ENCODE measurements around the gene VWA5A.
A peak's percentile ranks its signal among the peaks of the same experiment; 100 is the strongest.

Gene VWA5A

GRCh38 chr11:124176925-124177715, 61.9 kb downstream of the VWA5A start:
- Histone ChIP-seq H3K4me1 (ENCODE audit: control insufficient read depth in 1 of 2, insufficient read depth in 2 of 2, low read length in 2 of 2) (no peaks in the 10 kb centered on the region), H3K4me2 (ENCODE audit: low read length) (no peak overlapping the region), H2BK12ac (ENCODE audit: low read length) (no peak overlapping the region), H3K4me3 (ENCODE audit: low read depth, low read length) (no peak overlapping the region), H3K9me3 (ENCODE audit: insufficient read depth, low read depth, low read length) (peaks cover 2% of the 10 kb centered on the region), H2AK5ac (ENCODE audit: low read length) (no peak overlapping the region), H3K23ac (ENCODE audit: low read length) (no peak overlapping the region), H3K79me1 (ENCODE audit: low read length) (no peaks in the 10 kb centered on the region), H3K79me2 (ENCODE audit: control insufficient read depth, insufficient read depth, low read length, poor library complexity) (no peaks in the 10 kb centered on the region), H3K27me3 (ENCODE audit: insufficient read depth, low read length) (no peaks in the 10 kb centered on the region), H2AFZ (ENCODE audit: insufficient read depth, low read length, poor library complexity) (no peak overlapping the region), H2BK5ac (ENCODE audit: low read depth, low read length, poor library complexity) (no peak overlapping the region), H3K36me3 (ENCODE audit: control insufficient read depth in 1 of 2, insufficient read depth in 2 of 2, low read length in 2 of 2) (no peaks in the 10 kb centered on the region), H3K27ac (ENCODE audit: low read depth, low read length) (no peak overlapping the region), H3K18ac (ENCODE audit: low read length) (no peak overlapping the region), H4K91ac (ENCODE audit: low read depth, low read length) (no peak overlapping the region), H4K12ac (ENCODE audit: low read depth, low read length) (no peak overlapping the region), H2BK120ac (ENCODE audit: insufficient read depth, low read length, poor library complexity) (no peak overlapping the region), H3K9ac (ENCODE audit: low read length) (no peak overlapping the region), H4K8ac (ENCODE audit: low read depth, low read length) (no peak overlapping the region), H3K4ac (ENCODE audit: low read depth, low read length) (no peak overlapping the region), H3K14ac (ENCODE audit: low read length) (no peak overlapping the region)
- DNase-seq = peak; percentile 5 to 9
- WGBS (ENCODE audit: extremely low coverage, insufficient coverage, insufficient read length) = no CpG with 5 or more reads among the region's 5 CpGs

- Histone ChIP-seq H2BK12ac (ENCODE audit: low read length) (no peak overlapping the region), H3K4ac (ENCODE audit: low read depth, low read length) (no peak overlapping the region), H2AK5ac (ENCODE audit: low read length) (no peak overlapping the region), H3K18ac (ENCODE audit: low read length) (no peak overlapping the region), H4K12ac (ENCODE audit: low read depth, low read length) (no peak overlapping the region), H3K9me3 (ENCODE audit: insufficient read depth, low read depth, low read length) (peaks cover 2% of the 10 kb centered on the region), H3K4me1 (ENCODE audit: control insufficient read depth in 1 of 2, insufficient read depth in 2 of 2, low read length in 2 of 2) (no peaks in the 10 kb centered on the region), H2AFZ (ENCODE audit: insufficient read depth, low read length, poor library complexity) (no peak overlapping the region), H2BK120ac (ENCODE audit: insufficient read depth, low read length, poor library complexity) (no peak overlapping the region), H3K79me2 (ENCODE audit: control insufficient read depth, insufficient read depth, low read length, poor library complexity) (no peaks in the 10 kb centered on the region), H3K36me3 (ENCODE audit: control insufficient read depth in 1 of 2, insufficient read depth in 2 of 2, low read length in 2 of 2) (no peaks in the 10 kb centered on the region), H3K23ac (ENCODE audit: low read length) (no peak overlapping the region), H3K79me1 (ENCODE audit: low read length) (no peaks in the 10 kb centered on the region), H3K27me3 (ENCODE audit: insufficient read depth, low read length) (no peaks in the 10 kb centered on the region), H3K4me3 (ENCODE audit: low read depth, low read length) (no peak overlapping the region), H3K14ac (ENCODE audit: low read length) (no peak overlapping the region), H2BK5ac (ENCODE audit: low read depth, low read length, poor library complexity) (no peak overlapping the region), H4K8ac (ENCODE audit: low read depth, low read length) (no peak overlapping the region), H4K91ac (ENCODE audit: low read depth, low read length) (no peak overlapping the region), H3K4me2 (ENCODE audit: low read length) (no peak overlapping the region), H3K27ac (ENCODE audit: low read depth, low read length) (no peak overlapping the region), H3K9ac (ENCODE audit: low read length) (no peak overlapping the region)
- WGBS (ENCODE audit: extremely low coverage, insufficient coverage, insufficient read length) = no CpG with 5 or more reads among the region's 1 CpG
- no peak for DNase-seq
Observed at GRCh38 chr11:124179310-124179709, 64.1 kb downstream of the VWA5A start.

GRCh38 chr11:124183068-124183467, 67.8 kb downstream of the VWA5A start, which contains the start of gene OR10D3:
OR10D3 (plus strand) TSS chr11:124183345; CDS start chr11:124185270, 1,925 bp downstream.
- Histone ChIP-seq H2BK5ac (ENCODE audit: low read depth, low read length, poor library complexity) (no peak within 1 kb of the TSS), H3K27me3 (ENCODE audit: insufficient read depth, low read length) (no peaks in the 10 kb centered on the region), H3K4me2 (ENCODE audit: low read length) (no peak within 1 kb of the TSS), H3K23ac (ENCODE audit: low read length) (no peak within 1 kb of the TSS), H3K14ac (ENCODE audit: low read length) (no peak within 1 kb of the TSS), H3K4me1 (ENCODE audit: control insufficient read depth in 1 of 2, insufficient read depth in 2 of 2, low read length in 2 of 2) (no peaks in the 10 kb centered on the region), H3K4me3 (ENCODE audit: low read depth, low read length) (no peak within 1 kb of the TSS), H4K91ac (ENCODE audit: low read depth, low read length) (no peak within 1 kb of the TSS), H3K9me3 (ENCODE audit: insufficient read depth, low read depth, low read length) (peaks cover 2% of the 10 kb centered on the region), H2BK120ac (ENCODE audit: insufficient read depth, low read length, poor library complexity) (no peak within 1 kb of the TSS), H3K4ac (ENCODE audit: low read depth, low read length) (no peak within 1 kb of the TSS), H2AFZ (ENCODE audit: insufficient read depth, low read length, poor library complexity) (no peak within 1 kb of the TSS), H3K79me1 (ENCODE audit: low read length) (no peaks in the 10 kb centered on the region), H3K9ac (ENCODE audit: low read length) (no peak within 1 kb of the TSS), H4K8ac (ENCODE audit: low read depth, low read length) (no peak within 1 kb of the TSS), H4K12ac (ENCODE audit: low read depth, low read length) (no peak within 1 kb of the TSS), H2BK12ac (ENCODE audit: low read length) (no peak within 1 kb of the TSS), H3K18ac (ENCODE audit: low read length) (no peak within 1 kb of the TSS), H3K27ac (ENCODE audit: low read depth, low read length) (no peak within 1 kb of the TSS), H3K79me2 (ENCODE audit: control insufficient read depth, insufficient read depth, low read length, poor library complexity) (no peaks in the 10 kb centered on the region), H3K36me3 (ENCODE audit: control insufficient read depth in 1 of 2, insufficient read depth in 2 of 2, low read length in 2 of 2) (no peaks in the 10 kb centered on the region), H2AK5ac (ENCODE audit: low read length) (no peak within 1 kb of the TSS)
- no peak for DNase-seq
- WGBS (ENCODE audit: extremely low coverage, insufficient coverage, insufficient read length) = no CpG with 5 or more reads among the region's 3 CpGs

- Histone ChIP-seq H2AK5ac (ENCODE audit: low read length) (no peak overlapping the region), H3K36me3 (ENCODE audit: control insufficient read depth in 1 of 2, insufficient read depth in 2 of 2, low read length in 2 of 2) (no peaks in the 10 kb centered on the region), H3K27me3 (ENCODE audit: insufficient read depth, low read length) (no peaks in the 10 kb centered on the region), H2AFZ (ENCODE audit: insufficient read depth, low read length, poor library complexity) (no peak overlapping the region), H4K91ac (ENCODE audit: low read depth, low read length) (no peak overlapping the region), H3K14ac (ENCODE audit: low read length) (no peak overlapping the region), H3K4me3 (ENCODE audit: low read depth, low read length) (no peak overlapping the region), H2BK12ac (ENCODE audit: low read length) (no peak overlapping the region), H3K9ac (ENCODE audit: low read length) (no peak overlapping the region), H4K12ac (ENCODE audit: low read depth, low read length) (no peak overlapping the region), H3K4ac (ENCODE audit: low read depth, low read length) (no peak overlapping the region), H3K4me2 (ENCODE audit: low read length) (no peak overlapping the region), H3K4me1 (ENCODE audit: control insufficient read depth in 1 of 2, insufficient read depth in 2 of 2, low read length in 2 of 2) (no peaks in the 10 kb centered on the region), H3K9me3 (ENCODE audit: insufficient read depth, low read depth, low read length) (no peaks in the 10 kb centered on the region), H3K23ac (ENCODE audit: low read length) (no peak overlapping the region), H2BK120ac (ENCODE audit: insufficient read depth, low read length, poor library complexity) (no peak overlapping the region), H2BK5ac (ENCODE audit: low read depth, low read length, poor library complexity) (no peak overlapping the region), H3K27ac (ENCODE audit: low read depth, low read length) (no peak overlapping the region), H4K8ac (ENCODE audit: low read depth, low read length) (no peak overlapping the region), H3K18ac (ENCODE audit: low read length) (no peak overlapping the region), H3K79me1 (ENCODE audit: low read length) (no peaks in the 10 kb centered on the region), H3K79me2 (ENCODE audit: control insufficient read depth, insufficient read depth, low read length, poor library complexity) (no peaks in the 10 kb centered on the region)
- no peak for DNase-seq
- no CpG with 5 or more reads among the region's 2 CpGs for WGBS (ENCODE audit: extremely low coverage, insufficient coverage, insufficient read length)
Observed at GRCh38 chr11:124190298-124191139, 75.3 kb downstream of the VWA5A start.

Measured in trophoblast cell (in vitro differentiated cells and primary cell).